ENCODE data around the gene FBXO44.

- no peak for TF ChIP-seq CTCF (IDR thresholded peaks at IDR 0.05)
- no peak for TF ChIP-seq JUN (CRISPR knock-in tag; IDR thresholded peaks at IDR 0.05)
- no peak for TF ChIP-seq ESRRA (CRISPR knock-in tag; IDR thresholded peaks at IDR 0.05; ENCODE audit: borderline replicate concordance)
- no peak for TF ChIP-seq FOXP1 (CRISPR knock-in tag; IDR thresholded peaks at IDR 0.05; ENCODE audit: borderline replicate concordance)
- TF ChIP-seq USF2 (CRISPR knock-in tag; IDR thresholded peaks at IDR 0.05) = no peak
- no peak for TF ChIP-seq HMGXB4 (CRISPR knock-in tag; IDR thresholded peaks at IDR 0.05)
- TF ChIP-seq USF1 (CRISPR knock-in tag; IDR thresholded peaks at IDR 0.05) = no peak
- no peak for TF ChIP-seq RELA (CRISPR knock-in tag; IDR thresholded peaks at IDR 0.05; ENCODE audit: borderline replicate concordance)
- TF ChIP-seq MLX (CRISPR knock-in tag; IDR thresholded peaks at IDR 0.05) = no peak
- TF ChIP-seq ZSCAN18 (CRISPR knock-in tag; IDR thresholded peaks at IDR 0.05) = no peak
- TF ChIP-seq CBFB (CRISPR knock-in tag; IDR thresholded peaks at IDR 0.05; ENCODE audit: low read depth) = no peak
Observed at GRCh38 chr1:11647333-11647732, 7.3 kb upstream of the FBXO44 start.

Measured in WTC11 (cell line).